ENCODE results near the gene MYL12B. TPM values are rescaled to one million over a fixed set of nuclear protein-coding genes. Genes with fewer than 3 reads are reported as not detected.

The MYL12B gene
- polyA plus RNA-seq, 4 donors: 431 to 1,249 (median 885) TPM

DNA sequence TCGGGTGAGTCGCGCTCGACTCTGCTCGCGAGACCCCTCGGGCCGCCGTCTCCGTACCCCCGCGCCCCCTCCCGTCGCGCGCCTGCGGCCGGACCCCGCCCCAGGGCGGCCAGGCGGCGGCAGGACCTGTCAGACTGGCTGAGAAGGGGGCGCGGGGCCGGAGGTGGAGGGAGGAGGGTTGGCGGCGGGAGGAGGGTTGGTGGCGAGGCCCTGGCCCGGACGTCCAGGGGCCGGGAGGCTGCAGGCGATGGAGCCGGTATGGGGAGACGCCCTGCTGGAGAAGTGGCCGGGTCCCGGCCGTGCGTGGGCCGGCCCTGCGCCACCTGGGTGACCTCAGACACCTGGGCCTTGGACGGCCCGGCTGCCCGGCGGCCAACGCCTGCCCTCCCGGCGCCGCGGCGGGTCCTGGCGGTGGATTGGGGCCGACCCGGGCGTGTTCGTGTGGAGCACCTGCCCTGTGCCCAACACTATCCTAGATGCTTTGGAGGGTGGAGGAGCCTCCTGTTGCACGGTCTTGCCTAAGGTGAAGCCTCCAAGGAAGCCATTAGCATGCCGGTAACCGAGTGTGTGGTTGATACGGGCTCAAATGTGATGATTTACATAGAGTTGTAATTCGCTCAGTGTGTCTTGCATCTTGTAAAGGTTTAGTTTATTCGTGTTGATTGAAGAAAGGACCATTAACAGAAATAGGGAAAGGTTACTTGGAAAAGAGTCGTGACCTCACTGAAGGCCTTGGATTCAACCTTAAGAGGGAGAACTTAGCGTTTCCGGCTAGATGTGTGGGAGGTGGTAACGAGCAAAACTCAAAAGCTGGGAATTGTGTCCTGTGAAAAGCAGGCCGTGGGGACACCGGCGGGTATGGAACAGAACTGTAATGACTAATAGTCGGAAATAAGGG, 550 bp downstream of the MYL12B start:
- Histone ChIP-seq H3K4me3 (ENCODE audit: low read depth in 1 of 3, low read length in 3 of 3) (peak overlapping the region; percentile 68 to 100 (median 95)), H3K4me1 (ENCODE audit: control insufficient read depth in 3 of 3, insufficient read depth in 2 of 3, low read depth in 1 of 3, low read length in 2 of 3) (peaks cover 11 to 34% (median 21%) of the 10 kb centered on the region in 3 donors), H3K27me3 (ENCODE audit: control insufficient read depth in 3 of 3, insufficient read depth in 3 of 3, low read length in 3 of 3) (no peaks in the 10 kb centered on the region), H3K27ac (ENCODE audit: low read depth in 1 of 3, low read length in 2 of 3) (peak overlapping the region; percentile 93 to 98 (median 93)), H3K36me3 (ENCODE audit: control insufficient read depth in 3 of 3, insufficient read depth in 2 of 3, low read depth in 1 of 3, low read length in 3 of 3) (peaks cover 4 to 10% (median 6%) of the 10 kb centered on the region in 3 donors), H3K9me3 (ENCODE audit: control insufficient read depth in 2 of 2, insufficient read depth in 1 of 2, low read depth in 1 of 2, low read length in 1 of 2) (no peaks in the 10 kb centered on the region)
- DNase-seq: peak in 1 of 2 donors; percentile 76
- no peak for FAIRE-seq
- WGBS, 3 donors: 0 to 1% (median 0%) methylated on average over 57 to 69 of the region's 69 CpGs

DNA sequence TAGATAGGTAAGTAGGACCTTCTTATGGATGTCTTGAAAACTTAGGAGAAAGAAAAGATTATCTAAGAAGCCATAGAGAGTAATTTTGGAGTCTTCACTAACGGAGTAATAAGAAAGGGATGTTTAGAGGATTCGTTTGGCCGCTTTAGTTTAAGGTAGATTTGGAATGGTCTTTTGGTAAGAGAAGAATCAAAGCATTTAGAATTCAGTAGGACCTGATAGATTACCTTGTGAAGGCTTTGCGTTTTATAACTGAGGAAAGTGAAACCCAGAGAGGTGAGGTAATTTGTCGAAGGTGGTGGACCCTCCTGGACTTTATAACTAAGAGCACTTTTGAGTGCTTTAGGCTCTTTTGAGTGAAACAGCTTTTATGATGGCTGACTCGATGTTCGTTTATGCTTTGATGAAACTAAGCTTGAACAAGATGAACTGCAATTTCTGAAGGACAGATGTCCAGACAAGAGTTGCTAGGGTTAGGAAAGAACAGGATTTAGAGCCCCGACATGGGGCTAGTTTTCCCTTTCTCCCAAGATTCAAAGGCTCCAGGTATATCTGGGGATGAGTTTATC, 1.3 kb downstream of the MYL12B start:
- peak overlapping the region; percentile 93 to 98 (median 93) for H3K27ac ChIP-seq (ENCODE audit: low read depth in 1 of 3, low read length in 2 of 3)
- H3K4me1 ChIP-seq (ENCODE audit: control insufficient read depth in 3 of 3, insufficient read depth in 2 of 3, low read depth in 1 of 3, low read length in 2 of 3): peaks cover 11 to 34% (median 25%) of the 10 kb centered on the region in 3 donors
- H3K27me3 ChIP-seq (ENCODE audit: control insufficient read depth in 3 of 3, insufficient read depth in 3 of 3, low read length in 3 of 3): no peaks in the 10 kb centered on the region
- WGBS, 3 donors: 4 to 17% (median 5%) methylated on average over 8 of the region's 8 CpGs
- no peak for FAIRE-seq
- peaks cover under 1 to 6% (median 1%) of the 10 kb centered on the region in 3 donors for H3K36me3 ChIP-seq (ENCODE audit: control insufficient read depth in 3 of 3, insufficient read depth in 2 of 3, low read depth in 1 of 3, low read length in 3 of 3)
- H3K9me3 ChIP-seq (ENCODE audit: control insufficient read depth in 2 of 2, insufficient read depth in 1 of 2, low read depth in 1 of 2, low read length in 1 of 2): no peaks in the 10 kb centered on the region
- peak overlapping the region; percentile 68 to 100 (median 95) for H3K4me3 ChIP-seq (ENCODE audit: low read depth in 1 of 3, low read length in 3 of 3)
- DNase-seq: peak in 1 of 2 donors; percentile 58

DNA sequence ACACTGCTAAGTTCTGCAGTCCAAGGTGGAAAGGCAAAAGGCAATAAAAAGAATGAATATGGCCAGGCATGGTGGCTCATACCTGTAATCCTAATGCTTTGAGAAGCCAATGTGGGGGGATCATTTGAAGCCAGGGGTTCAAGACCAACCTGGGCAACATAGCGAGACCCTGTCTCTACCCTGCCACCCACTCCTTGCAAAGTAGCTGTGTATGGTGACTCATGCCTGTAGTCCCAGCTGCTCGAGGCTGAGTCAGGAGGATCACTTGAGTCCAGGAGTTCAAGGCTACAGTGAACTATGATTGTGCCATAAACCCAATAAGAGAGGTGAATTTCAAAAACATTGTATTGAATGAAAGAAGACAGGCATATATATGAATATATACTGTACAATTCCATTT, 2.4 kb downstream of the MYL12B start:
- no peaks in the 10 kb centered on the region for H3K27me3 ChIP-seq (ENCODE audit: control insufficient read depth in 3 of 3, insufficient read depth in 3 of 3, low read length in 3 of 3)
- FAIRE-seq (no peak), DNase-seq (peak; percentile 54 to 87)
- peaks cover 15 to 43% (median 34%) of the 10 kb centered on the region in 3 donors for H3K4me1 ChIP-seq (ENCODE audit: control insufficient read depth in 3 of 3, insufficient read depth in 2 of 3, low read depth in 1 of 3, low read length in 2 of 3)
- H3K9me3 ChIP-seq (ENCODE audit: control insufficient read depth in 2 of 2, insufficient read depth in 1 of 2, low read depth in 1 of 2, low read length in 1 of 2): no peaks in the 10 kb centered on the region
- peak overlapping the region in 2 of 3 donors; percentile 93 for H3K27ac ChIP-seq (ENCODE audit: low read depth in 1 of 3, low read length in 2 of 3)
- WGBS, 3 donors: 23 to 52% (median 24%) methylated on average over 2 of the region's 2 CpGs
- peak overlapping the region in 1 of 3 donors; percentile 95 for H3K4me3 ChIP-seq (ENCODE audit: low read depth in 1 of 3, low read length in 3 of 3)
- H3K36me3 ChIP-seq (ENCODE audit: control insufficient read depth in 3 of 3, insufficient read depth in 2 of 3, low read depth in 1 of 3, low read length in 3 of 3): peaks cover 0 to 6% (median 0%) of the 10 kb centered on the region in 3 donors

DNA sequence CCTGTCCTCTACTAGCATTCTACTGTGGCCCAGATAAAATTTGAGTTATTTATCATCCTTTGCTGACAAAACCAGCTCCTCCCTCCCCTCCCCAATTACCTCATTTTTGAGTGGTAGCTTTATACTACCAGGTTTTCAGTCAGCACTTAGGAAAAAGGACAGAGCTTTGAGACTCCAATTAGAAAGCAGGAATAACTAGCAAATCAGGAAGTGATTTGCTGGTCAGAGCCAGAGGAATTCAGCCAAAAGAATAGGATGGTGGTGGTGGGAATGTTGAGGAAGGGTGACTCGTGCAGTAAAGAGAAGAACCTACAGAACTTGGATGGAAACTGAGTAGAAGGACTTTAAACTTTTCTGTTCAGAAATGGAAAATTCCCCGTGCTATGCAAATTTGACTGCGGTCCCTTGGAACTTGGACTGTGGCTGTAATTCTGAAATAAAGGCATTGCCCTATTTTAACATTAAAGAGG, 3.7 kb downstream of the MYL12B start:
- no peaks in the 10 kb centered on the region for H3K9me3 ChIP-seq (ENCODE audit: control insufficient read depth in 2 of 2, insufficient read depth in 1 of 2, low read depth in 1 of 2, low read length in 1 of 2)
- peak in 1 of 2 donors; percentile 32 for DNase-seq
- H3K36me3 ChIP-seq (ENCODE audit: control insufficient read depth in 3 of 3, insufficient read depth in 2 of 3, low read depth in 1 of 3, low read length in 3 of 3): peaks cover 0 to 7% (median 0%) of the 10 kb centered on the region in 3 donors
- no peak for FAIRE-seq
- peaks cover 15 to 45% (median 37%) of the 10 kb centered on the region in 3 donors for H3K4me1 ChIP-seq (ENCODE audit: control insufficient read depth in 3 of 3, insufficient read depth in 2 of 3, low read depth in 1 of 3, low read length in 2 of 3)
- no peaks in the 10 kb centered on the region for H3K27me3 ChIP-seq (ENCODE audit: control insufficient read depth in 3 of 3, insufficient read depth in 3 of 3, low read length in 3 of 3)
- peak overlapping the region in 1 of 3 donors; percentile 65 for H3K27ac ChIP-seq (ENCODE audit: low read depth in 1 of 3, low read length in 2 of 3)
- H3K4me3 ChIP-seq (ENCODE audit: low read depth in 1 of 3, low read length in 3 of 3): peak overlapping the region in 1 of 3 donors; percentile 23
- WGBS, 3 donors: 25 to 43% (median 36%) methylated on average over 3 of the region's 3 CpGs

DNA sequence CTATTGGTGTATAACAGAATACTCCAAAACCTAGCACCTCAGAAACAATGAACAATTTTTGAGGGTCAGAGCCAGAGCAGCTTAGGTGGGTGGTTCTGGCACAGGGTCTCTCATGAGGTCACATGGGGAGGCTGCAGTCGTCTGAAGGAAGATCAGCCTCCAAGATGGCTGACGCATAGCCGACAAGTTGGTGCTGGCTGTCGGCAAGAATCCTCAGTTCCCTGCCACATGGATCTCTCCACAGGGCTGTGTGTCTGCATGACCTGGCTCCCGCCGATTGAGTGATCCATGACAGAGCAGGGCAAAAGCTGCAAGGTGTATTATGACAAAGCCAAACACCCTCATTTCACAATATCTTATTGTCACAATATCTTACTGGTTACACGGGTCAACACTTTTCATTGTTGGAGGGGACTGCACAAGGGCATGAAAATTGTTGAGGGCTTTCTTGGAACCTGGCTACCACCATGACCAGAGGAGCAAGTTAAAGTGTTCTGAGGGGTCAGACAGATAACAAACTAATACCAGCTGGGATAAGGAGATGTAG, 4.2 kb downstream of the MYL12B start:
- no peak for FAIRE-seq
- Histone ChIP-seq H3K27ac (ENCODE audit: low read depth in 1 of 3, low read length in 2 of 3) (no peak overlapping the region), H3K9me3 (ENCODE audit: control insufficient read depth in 2 of 2, insufficient read depth in 1 of 2, low read depth in 1 of 2, low read length in 1 of 2) (no peaks in the 10 kb centered on the region), H3K27me3 (ENCODE audit: control insufficient read depth in 3 of 3, insufficient read depth in 3 of 3, low read length in 3 of 3) (no peaks in the 10 kb centered on the region), H3K36me3 (ENCODE audit: control insufficient read depth in 3 of 3, insufficient read depth in 2 of 3, low read depth in 1 of 3, low read length in 3 of 3) (peaks cover 0 to 8% (median 0%) of the 10 kb centered on the region in 3 donors), H3K4me3 (ENCODE audit: low read depth in 1 of 3, low read length in 3 of 3) (no peak overlapping the region), H3K4me1 (ENCODE audit: control insufficient read depth in 3 of 3, insufficient read depth in 2 of 3, low read depth in 1 of 3, low read length in 2 of 3) (peaks cover 15 to 42% (median 37%) of the 10 kb centered on the region in 3 donors)
- WGBS, 3 donors: 43 to 60% (median 60%) methylated on average over 7 of the region's 7 CpGs
- DNase-seq: no peak

DNA sequence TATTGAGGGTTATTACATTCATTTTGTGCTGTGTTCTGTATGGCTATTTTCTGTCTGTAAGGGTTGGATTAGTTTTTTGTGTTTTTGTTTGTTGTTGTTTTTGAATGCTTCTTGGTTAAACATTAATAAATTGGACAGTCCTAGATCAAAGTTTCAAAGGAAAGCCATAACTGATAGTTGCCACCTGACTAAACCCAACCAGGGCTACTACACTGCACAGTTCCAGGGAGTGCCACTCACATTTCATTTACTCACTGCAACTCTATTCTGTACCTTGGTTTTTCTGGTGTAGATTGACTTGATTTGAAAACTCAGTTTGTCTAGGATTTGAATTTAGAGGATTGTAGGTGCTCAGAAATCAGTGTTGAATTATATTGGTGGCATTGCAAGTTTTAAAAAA, 6.4 kb downstream of the MYL12B start:
- Histone ChIP-seq H3K4me1 (ENCODE audit: control insufficient read depth in 3 of 3, insufficient read depth in 2 of 3, low read depth in 1 of 3, low read length in 2 of 3) (peaks cover 17 to 40% (median 37%) of the 10 kb centered on the region in 3 donors), H3K27me3 (ENCODE audit: control insufficient read depth in 3 of 3, insufficient read depth in 3 of 3, low read length in 3 of 3) (no peaks in the 10 kb centered on the region), H3K4me3 (ENCODE audit: low read depth in 1 of 3, low read length in 3 of 3) (no peak overlapping the region), H3K36me3 (ENCODE audit: control insufficient read depth in 3 of 3, insufficient read depth in 2 of 3, low read depth in 1 of 3, low read length in 3 of 3) (peaks cover 0 to 14% (median 4%) of the 10 kb centered on the region in 3 donors), H3K27ac (ENCODE audit: low read depth in 1 of 3, low read length in 2 of 3) (no peak overlapping the region), H3K9me3 (ENCODE audit: control insufficient read depth in 2 of 2, insufficient read depth in 1 of 2, low read depth in 1 of 2, low read length in 1 of 2) (no peaks in the 10 kb centered on the region)
- DNase-seq: peak; percentile 31 to 59
- FAIRE-seq: no peak

DNA sequence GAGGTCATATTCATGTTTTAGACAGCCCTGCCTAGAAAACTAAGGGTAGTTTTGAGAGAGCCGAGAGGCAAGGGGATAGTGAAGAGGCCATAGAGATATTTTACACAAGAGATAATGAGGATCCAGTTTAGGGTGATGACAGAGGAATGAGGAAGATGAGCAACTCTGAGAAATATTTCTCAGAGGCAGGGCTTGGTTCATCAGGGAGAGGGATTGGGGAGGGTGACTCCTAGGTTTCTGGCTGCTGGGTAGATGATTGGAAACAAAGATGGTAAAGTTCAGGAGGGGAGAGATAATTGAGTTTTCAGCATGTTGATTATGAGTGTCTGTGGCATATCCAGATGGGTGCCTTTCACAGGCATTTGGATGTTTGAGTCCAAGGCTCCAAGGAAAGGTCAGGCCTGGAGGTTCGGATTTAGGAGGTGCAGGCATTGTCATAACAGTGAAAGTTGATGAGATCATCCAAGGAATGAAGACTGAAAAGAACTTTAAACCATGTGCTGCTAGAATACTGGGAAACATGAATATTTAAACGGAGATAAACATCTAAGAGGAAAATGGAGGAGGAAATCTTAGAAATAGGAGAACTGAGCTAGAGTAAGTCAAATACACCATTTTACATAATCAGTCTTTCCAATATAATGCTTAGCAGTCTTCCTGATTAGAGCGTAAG, 7.4 kb downstream of the MYL12B start:
- peaks cover 2 to 16% (median 7%) of the 10 kb centered on the region in 3 donors for H3K36me3 ChIP-seq (ENCODE audit: control insufficient read depth in 3 of 3, insufficient read depth in 2 of 3, low read depth in 1 of 3, low read length in 3 of 3)
- FAIRE-seq (no peak), DNase-seq (no peak)
- no peaks in the 10 kb centered on the region for H3K27me3 ChIP-seq (ENCODE audit: control insufficient read depth in 3 of 3, insufficient read depth in 3 of 3, low read length in 3 of 3)
- peak overlapping the region in 1 of 3 donors; percentile 37 for H3K27ac ChIP-seq (ENCODE audit: low read depth in 1 of 3, low read length in 2 of 3)
- no peak overlapping the region for H3K4me3 ChIP-seq (ENCODE audit: low read depth in 1 of 3, low read length in 3 of 3)
- H3K4me1 ChIP-seq (ENCODE audit: control insufficient read depth in 3 of 3, insufficient read depth in 2 of 3, low read depth in 1 of 3, low read length in 2 of 3): peaks cover 17 to 35% (median 30%) of the 10 kb centered on the region in 3 donors
- 78 to 82% (median 81%) methylated on average over 4 of the region's 4 CpGs for WGBS, 3 donors
- H3K9me3 ChIP-seq (ENCODE audit: control insufficient read depth in 2 of 2, insufficient read depth in 1 of 2, low read depth in 1 of 2, low read length in 1 of 2): no peaks in the 10 kb centered on the region

DNA sequence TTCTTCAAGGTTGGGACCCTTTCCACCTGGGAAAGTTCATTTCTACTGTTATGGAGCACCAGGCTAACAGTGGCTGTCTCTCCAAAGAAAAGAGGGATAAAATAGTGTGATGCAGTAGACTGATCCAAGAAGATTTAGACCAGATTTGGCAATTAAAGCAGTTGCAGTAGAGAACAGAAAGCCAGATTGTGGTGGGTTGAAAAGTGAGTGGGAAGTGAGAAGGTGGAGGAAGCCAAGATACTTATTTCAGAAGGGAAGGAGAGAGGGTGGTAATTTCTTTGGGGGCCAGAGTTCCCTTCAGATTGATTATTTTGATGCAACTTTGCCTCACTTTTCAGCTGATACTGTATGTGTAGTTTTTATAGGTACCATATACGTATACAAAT, 8.0 kb downstream of the MYL12B start:
- Histone ChIP-seq H3K9me3 (ENCODE audit: control insufficient read depth in 2 of 2, insufficient read depth in 1 of 2, low read depth in 1 of 2, low read length in 1 of 2) (no peaks in the 10 kb centered on the region), H3K36me3 (ENCODE audit: control insufficient read depth in 3 of 3, insufficient read depth in 2 of 3, low read depth in 1 of 3, low read length in 3 of 3) (peaks cover 6 to 15% (median 11%) of the 10 kb centered on the region in 3 donors), H3K27me3 (ENCODE audit: control insufficient read depth in 3 of 3, insufficient read depth in 3 of 3, low read length in 3 of 3) (no peaks in the 10 kb centered on the region), H3K27ac (ENCODE audit: low read depth in 1 of 3, low read length in 2 of 3) (no peak overlapping the region), H3K4me1 (ENCODE audit: control insufficient read depth in 3 of 3, insufficient read depth in 2 of 3, low read depth in 1 of 3, low read length in 2 of 3) (peaks cover 17 to 33% (median 27%) of the 10 kb centered on the region in 3 donors), H3K4me3 (ENCODE audit: low read depth in 1 of 3, low read length in 3 of 3) (no peak overlapping the region)
- FAIRE-seq (no peak), DNase-seq (no peak)
- 87 to 93% (median 91%) methylated on average over 1 of the region's 1 CpG for WGBS, 3 donors

Data from small intestine (tissue), 7 donors.